ENCODE measurements around the gene SALL4.

The SALL4 gene

DNA sequence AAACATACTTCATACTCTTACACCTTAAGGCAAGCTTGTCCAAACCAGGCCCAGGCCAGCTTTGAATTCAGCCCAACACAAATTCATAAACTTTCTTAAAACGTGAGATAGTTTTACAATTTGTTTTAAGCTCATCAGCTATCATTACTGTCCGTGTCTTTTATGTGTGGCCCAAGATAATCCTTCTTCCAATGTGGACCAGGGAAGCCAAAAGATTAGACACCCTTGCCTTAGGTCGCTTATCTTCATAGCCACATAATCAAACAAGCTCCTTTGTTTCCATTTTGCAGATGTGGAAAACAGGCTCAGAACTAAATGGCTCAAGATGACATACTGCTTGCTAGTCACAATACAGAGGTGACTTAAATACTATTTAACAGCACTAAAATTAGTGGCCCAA lies 6.0 kb downstream of the SALL4 start:
- TF ChIP-seq ESRRG (CRISPR knock-in tag; IDR thresholded peaks at IDR 0.05) = no peak
- no peak for TF ChIP-seq ZC3H10 (CRISPR knock-in tag; IDR thresholded peaks at IDR 0.05)
- TF ChIP-seq ARNTL (CRISPR knock-in tag; IDR thresholded peaks at IDR 0.05; ENCODE audit: borderline replicate concordance, low read depth) = no peak
- no peak for TF ChIP-seq ISL1 (CRISPR knock-in tag; IDR thresholded peaks at IDR 0.05)
- TF ChIP-seq TOX (CRISPR knock-in tag; IDR thresholded peaks at IDR 0.05; ENCODE audit: borderline replicate concordance) = no peak
- no peak for TF ChIP-seq POU6F1 (CRISPR knock-in tag; IDR thresholded peaks at IDR 0.05; ENCODE audit: borderline replicate concordance, low read depth)
- no peak for TF ChIP-seq ZNF565 (CRISPR knock-in tag; conservative IDR thresholded peaks at IDR 0.05; ENCODE audit: low read depth)
- TF ChIP-seq SNAI2 (CRISPR knock-in tag; IDR thresholded peaks at IDR 0.05) = no peak
- TF ChIP-seq ZNF70 (CRISPR knock-in tag; IDR thresholded peaks at IDR 0.05) = no peak
- TF ChIP-seq, protein P1, sequence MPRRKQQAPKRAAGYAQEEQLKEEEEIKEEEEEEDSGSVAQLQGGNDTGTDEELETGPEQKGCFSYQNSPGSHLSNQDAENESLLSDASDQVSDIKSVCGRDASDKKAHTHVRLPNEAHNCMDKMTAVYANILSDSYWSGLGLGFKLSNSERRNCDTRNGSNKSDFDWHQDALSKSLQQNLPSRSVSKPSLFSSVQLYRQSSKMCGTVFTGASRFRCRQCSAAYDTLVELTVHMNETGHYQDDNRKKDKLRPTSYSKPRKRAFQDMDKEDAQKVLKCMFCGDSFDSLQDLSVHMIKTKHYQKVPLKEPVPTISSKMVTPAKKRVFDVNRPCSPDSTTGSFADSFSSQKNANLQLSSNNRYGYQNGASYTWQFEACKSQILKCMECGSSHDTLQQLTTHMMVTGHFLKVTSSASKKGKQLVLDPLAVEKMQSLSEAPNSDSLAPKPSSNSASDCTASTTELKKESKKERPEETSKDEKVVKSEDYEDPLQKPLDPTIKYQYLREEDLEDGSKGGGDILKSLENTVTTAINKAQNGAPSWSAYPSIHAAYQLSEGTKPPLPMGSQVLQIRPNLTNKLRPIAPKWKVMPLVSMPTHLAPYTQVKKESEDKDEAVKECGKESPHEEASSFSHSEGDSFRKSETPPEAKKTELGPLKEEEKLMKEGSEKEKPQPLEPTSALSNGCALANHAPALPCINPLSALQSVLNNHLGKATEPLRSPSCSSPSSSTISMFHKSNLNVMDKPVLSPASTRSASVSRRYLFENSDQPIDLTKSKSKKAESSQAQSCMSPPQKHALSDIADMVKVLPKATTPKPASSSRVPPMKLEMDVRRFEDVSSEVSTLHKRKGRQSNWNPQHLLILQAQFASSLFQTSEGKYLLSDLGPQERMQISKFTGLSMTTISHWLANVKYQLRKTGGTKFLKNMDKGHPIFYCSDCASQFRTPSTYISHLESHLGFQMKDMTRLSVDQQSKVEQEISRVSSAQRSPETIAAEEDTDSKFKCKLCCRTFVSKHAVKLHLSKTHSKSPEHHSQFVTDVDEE (CRISPR knock-in tag; IDR thresholded peaks at IDR 0.05) = no peak
- TF ChIP-seq TCF4 (CRISPR knock-in tag; IDR thresholded peaks at IDR 0.05; ENCODE audit: borderline replicate concordance) = no peak
- no peak for TF ChIP-seq GLIS3 (CRISPR knock-in tag; IDR thresholded peaks at IDR 0.05)
- TF ChIP-seq ZFP3 (CRISPR knock-in tag; IDR thresholded peaks at IDR 0.05) = no peak
- TF ChIP-seq PPARA (CRISPR knock-in tag; IDR thresholded peaks at IDR 0.05; ENCODE audit: borderline replicate concordance) = no peak
- TF ChIP-seq ZFP30 (CRISPR knock-in tag; IDR thresholded peaks at IDR 0.05) = no peak
- TF ChIP-seq PATZ1 (CRISPR knock-in tag; IDR thresholded peaks at IDR 0.05; ENCODE audit: borderline replicate concordance) = no peak
- TF ChIP-seq OSR1 (CRISPR knock-in tag; IDR thresholded peaks at IDR 0.05) = no peak
- no peak for TF ChIP-seq RARB (CRISPR knock-in tag; IDR thresholded peaks at IDR 0.05)
- ATAC-seq = no peak

DNA sequence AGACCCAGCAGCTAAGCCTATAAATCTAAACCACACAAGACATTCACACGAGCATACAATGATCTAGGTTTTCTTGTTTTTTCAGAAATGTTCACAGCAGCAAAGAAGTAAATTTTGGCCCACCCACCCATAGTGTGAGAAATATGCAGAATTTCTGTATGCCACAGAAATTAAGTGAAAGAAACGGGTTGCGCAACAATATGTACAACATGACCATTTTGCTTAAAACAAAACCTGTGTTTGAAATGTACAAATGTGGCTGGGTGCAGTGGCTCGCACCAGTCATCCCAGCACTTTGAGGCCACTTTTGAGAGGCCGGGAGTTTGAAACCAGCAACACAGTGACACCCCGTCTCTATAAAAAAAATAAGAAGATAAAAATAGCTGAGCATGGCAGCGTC lies 9.4 kb downstream of the SALL4 start:
- ATAC-seq = no peak
- TF ChIP-seq CREB5 (CRISPR knock-in tag; IDR thresholded peaks at IDR 0.05; ENCODE audit: low read depth) (no peak), GLIS3 (CRISPR knock-in tag; IDR thresholded peaks at IDR 0.05) (no peak), ZNF70 (CRISPR knock-in tag; IDR thresholded peaks at IDR 0.05) (no peak), BACH2 (CRISPR knock-in tag; IDR thresholded peaks at IDR 0.05; ENCODE audit: borderline replicate concordance) (no peak)

DNA sequence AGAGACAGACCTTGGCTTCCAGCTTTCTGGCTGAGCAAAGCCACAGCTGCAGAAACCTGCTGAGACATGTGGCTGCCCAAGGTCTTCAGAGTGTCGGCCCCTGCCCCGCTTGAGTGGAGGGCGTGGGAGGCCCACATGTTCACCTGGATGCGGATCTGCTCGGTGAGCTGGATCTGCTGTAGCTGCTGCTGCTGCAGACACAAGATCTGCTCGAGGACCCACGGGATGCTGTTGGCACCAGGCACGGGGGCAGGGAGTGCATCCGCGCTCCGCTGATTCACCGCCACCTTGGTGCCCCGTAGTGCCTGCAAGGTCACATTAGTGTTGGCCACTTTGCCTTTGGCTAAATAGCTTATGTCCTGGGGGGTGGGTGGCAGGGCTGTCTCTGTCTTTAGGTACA lies 10.7 kb downstream of the SALL4 start:
- no peak for TF ChIP-seq GLIS3 (CRISPR knock-in tag; IDR thresholded peaks at IDR 0.05)
- ATAC-seq = no peak

- ATAC-seq = no peak
- TF ChIP-seq GLIS3 (CRISPR knock-in tag; IDR thresholded peaks at IDR 0.05) (no peak), ZNF70 (CRISPR knock-in tag; IDR thresholded peaks at IDR 0.05) (no peak), ARNTL (CRISPR knock-in tag; IDR thresholded peaks at IDR 0.05; ENCODE audit: borderline replicate concordance, low read depth) (no peak), ZNF565 (CRISPR knock-in tag; conservative IDR thresholded peaks at IDR 0.05; ENCODE audit: low read depth) (no peak), PPARA (CRISPR knock-in tag; IDR thresholded peaks at IDR 0.05; ENCODE audit: borderline replicate concordance) (no peak), ESRRG (CRISPR knock-in tag; IDR thresholded peaks at IDR 0.05) (no peak), SNAI2 (CRISPR knock-in tag; IDR thresholded peaks at IDR 0.05) (no peak), RARB (CRISPR knock-in tag; IDR thresholded peaks at IDR 0.05) (no peak), TCF4 (CRISPR knock-in tag; IDR thresholded peaks at IDR 0.05; ENCODE audit: borderline replicate concordance) (no peak), BACH2 (CRISPR knock-in tag; IDR thresholded peaks at IDR 0.05; ENCODE audit: borderline replicate concordance) (no peak), PATZ1 (CRISPR knock-in tag; IDR thresholded peaks at IDR 0.05; ENCODE audit: borderline replicate concordance) (no peak), ZFP3 (CRISPR knock-in tag; IDR thresholded peaks at IDR 0.05) (no peak), TOX (CRISPR knock-in tag; IDR thresholded peaks at IDR 0.05; ENCODE audit: borderline replicate concordance) (no peak), CSDC2 (CRISPR knock-in tag; IDR thresholded peaks at IDR 0.05) (no peak)
- TF ChIP-seq, protein P1 (CRISPR knock-in tag; IDR thresholded peaks at IDR 0.05) = no peak
These were observed 12.1 kb downstream of the SALL4 start for GRCh38 chr20:51790256-51790655.

All from SK-N-SH treated with all-trans-retinoic acid at 6 μM for 48 hours (cell line).